GM18861 (cell line): ENCODE measurements around the gene ENPP3.
A peak's percentile ranks its signal among the peaks of the same experiment; 100 is the strongest.
"Not testable (repeated sequence)": the region's sequence is repeated elsewhere in the genome, so short reads cannot be mapped to it uniquely, and the experiment has no call there.

Experiments
- ATAC-seq: cut with Tn5 transposase; IDR thresholded peaks from one replicate; pipeline ENCODE4 v1.9.1; 2021; ENCODE audit not compliant: unreplicated experiment

The ENPP3 gene

GRCh38 chr6:131683479-131683878 is 46.4 kb downstream of the ENPP3 start:
- peak; percentile 60 for ATAC-seq

DNA sequence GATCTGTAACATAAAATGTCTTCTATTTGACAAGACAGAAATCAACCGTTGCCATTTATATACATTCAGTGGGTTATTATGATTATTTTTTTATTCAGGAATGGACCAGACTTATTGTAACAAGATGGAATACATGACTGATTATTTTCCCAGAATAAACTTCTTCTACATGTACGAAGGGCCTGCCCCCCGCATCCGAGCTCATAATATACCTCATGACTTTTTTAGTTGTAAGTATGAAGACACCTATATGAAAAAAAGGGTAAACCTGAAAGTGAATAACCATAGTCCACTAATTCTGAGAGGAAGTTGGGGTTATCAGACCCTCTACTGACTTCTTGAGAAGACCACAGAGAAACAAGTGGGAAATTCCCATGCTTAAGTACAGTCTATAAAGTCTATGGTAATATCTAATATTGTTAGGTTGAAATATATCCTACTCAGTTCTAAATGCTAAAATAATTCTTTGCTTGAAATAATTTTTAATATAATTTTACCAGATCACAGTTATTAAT is 48.2 kb downstream of the ENPP3 start:
- peak; percentile 53 for ATAC-seq

DNA sequence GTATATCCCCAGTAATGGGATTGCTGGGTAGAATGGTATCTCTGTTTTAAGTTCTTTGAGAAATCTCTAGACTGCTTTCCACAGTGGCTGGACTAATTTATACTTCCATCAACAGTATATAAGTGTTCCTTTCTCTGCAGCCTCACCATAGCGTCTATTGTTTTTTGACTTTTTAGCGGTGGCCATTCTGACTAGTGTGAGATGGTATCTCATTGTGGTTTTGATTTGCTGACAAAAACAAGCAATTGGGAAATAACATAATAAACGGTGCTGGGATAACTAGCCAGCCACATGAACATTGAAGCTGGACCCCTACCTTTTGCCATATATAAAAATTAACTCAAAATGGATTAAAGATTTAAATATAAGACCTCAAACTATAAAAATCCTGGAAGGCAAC is 49.9 kb downstream of the ENPP3 start:
- ATAC-seq, result no peak

DNA sequence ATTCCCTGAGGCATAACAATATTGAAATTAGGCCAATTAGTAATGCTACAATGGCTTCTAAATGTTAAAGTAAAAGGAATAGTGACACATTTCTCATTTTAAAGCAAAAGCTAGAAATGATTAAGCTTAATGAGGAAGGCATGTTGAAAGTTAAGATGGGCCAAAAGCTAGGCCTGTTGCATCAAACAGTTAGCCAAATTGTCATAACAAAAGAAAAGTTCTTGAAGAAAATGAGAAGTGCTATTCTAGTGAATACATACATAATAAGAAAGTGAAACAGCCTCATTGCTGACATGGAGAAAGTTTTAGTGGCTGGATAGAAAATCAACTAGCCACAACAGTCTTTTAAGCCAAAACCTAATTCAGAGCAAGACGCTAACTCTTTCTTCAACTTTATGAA is 51.2 kb downstream of the ENPP3 start:
- peak; percentile 81 for ATAC-seq

DNA sequence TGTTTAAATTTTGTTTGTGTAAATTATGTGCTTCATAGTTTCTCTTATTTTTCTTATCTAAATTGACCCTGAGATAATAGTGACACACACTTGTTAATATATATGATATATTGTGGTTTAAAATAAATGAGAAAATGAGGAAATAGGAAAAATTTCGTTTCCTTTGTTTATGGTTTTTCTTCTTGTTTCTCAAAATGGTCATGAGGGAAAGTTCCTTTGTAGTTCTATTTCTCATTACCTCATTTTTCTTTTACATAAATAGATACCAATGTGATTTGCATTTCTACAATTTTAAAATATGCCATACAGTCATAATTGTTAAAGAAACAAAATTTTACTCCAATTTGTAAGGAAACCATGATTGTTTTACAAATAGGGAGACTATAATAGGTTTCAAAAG is 54.9 kb downstream of the ENPP3 start:
- ATAC-seq, result no peak

GRCh38 chr6:131692589-131692988 is 55.5 kb downstream of the ENPP3 start:
- ATAC-seq, result no peak

- no peak for ATAC-seq
Observed at GRCh38 chr6:131693384-131693783, 56.3 kb downstream of the ENPP3 start.

DNA sequence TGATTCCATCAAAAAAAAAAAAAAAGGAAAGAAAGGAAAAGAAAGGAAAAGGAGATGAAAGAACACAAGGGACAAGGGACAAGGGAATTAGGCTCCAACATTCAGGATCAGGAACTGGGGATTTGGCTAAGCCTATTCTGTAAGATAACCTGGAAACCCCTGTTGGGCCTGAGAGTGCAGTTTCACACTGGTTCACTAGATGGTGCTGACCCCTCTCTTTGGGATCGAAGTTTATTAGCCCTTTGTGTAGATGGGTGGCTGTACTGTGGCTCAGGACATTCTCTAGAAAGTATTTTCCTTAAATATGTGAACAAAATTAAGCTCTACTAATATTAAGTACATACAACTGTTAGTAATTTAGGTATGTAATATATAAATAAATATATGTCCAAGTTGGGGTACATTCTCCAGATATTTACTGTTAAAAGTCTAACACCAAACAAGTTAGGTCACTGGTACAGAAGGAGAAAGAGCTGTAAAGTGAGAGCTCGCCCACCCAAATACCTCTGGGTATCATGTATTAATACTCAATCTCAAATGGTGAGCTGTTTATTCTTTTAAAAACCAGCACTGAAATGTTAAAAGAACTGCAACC is 57.8 kb downstream of the ENPP3 start:
- peak; percentile 94 for ATAC-seq

GRCh38 chr6:131696956-131697355 is 59.9 kb downstream of the ENPP3 start:
- ATAC-seq, result no peak

DNA sequence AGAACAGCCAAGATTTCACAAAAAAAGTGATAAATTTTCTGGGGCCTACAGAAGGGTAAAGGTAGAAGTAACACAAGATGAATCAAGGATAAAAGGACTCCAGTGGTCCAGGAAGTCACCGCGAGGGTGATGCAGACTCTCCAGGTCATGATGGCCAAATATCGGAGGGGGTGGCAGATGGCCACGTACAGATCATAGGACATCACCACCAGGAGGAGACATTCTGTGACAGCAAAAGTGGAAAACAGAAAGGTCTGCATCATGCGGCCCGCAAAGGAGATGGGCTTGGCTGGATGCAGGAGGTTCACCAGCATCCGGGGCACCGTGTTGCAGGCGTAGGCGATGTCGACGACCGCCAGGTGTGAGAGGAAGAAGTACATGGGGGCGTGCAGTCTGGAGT is 63.7 kb downstream of the ENPP3 start:
- ATAC-seq, result not testable (repeated sequence)

DNA sequence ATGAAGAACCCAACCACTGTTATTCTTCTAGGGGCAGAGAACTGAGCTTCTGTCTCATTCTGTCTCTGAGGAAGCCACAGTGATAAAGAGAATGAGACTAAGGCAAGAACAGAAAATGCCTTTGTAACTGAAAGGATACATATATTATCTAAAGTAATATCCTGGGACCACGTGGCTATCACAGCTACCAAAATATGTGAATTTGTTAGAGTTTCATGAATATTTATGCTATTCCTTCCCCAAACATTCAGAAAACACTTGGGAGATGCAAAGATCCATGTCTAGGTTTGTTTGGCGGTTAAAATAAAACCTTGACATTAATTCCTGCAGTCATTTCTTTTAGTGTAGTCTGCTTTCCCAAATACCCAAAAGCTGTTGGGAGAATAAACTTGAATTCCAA is 66.8 kb downstream of the ENPP3 start:
- not testable (repeated sequence) for ATAC-seq

- ATAC-seq, result not testable (repeated sequence)
Observed at GRCh38 chr6:131710917-131711316, 73.8 kb downstream of the ENPP3 start, which contains the start of gene CTAGE9. TSS of gene CTAGE9 (minus strand) at chr6:131711017. CDS start at chr6:131711017, 0 bp downstream.

GRCh38 chr6:131715567-131715966 is 78.5 kb downstream of the ENPP3 start:
- ATAC-seq, result not testable (repeated sequence)

DNA sequence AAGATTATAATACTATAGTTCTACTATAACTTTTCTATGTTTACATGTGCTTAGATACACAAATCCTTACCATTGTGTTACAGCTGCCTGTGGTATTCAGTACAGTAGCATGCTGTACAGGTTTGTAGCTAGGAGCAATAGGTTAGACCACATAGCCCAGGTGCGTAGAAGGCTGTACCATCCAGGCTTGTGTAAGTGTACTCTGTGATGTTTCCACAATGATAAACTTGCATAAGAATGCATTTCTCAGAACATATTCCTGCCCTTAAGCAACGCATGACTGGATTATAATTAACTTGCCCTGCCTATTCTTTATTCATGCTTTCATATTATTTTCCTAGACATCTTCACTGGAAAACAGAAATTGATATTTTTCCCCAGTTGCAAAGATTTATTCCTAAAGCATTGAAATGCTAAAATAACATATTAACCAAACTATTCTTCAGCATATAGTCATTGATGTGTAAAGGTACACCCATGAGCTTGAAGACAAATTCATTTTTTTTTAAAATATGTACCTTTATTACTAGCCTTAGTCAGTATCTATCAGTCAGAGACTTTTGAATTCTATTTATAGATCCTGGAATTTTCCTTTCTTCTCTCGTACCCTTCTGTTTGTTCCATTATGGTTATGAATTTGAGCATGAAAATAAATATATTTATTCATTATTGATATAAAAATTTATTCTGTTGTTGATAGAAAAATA is 80.9 kb downstream of the ENPP3 start:
- no peak for ATAC-seq

DNA sequence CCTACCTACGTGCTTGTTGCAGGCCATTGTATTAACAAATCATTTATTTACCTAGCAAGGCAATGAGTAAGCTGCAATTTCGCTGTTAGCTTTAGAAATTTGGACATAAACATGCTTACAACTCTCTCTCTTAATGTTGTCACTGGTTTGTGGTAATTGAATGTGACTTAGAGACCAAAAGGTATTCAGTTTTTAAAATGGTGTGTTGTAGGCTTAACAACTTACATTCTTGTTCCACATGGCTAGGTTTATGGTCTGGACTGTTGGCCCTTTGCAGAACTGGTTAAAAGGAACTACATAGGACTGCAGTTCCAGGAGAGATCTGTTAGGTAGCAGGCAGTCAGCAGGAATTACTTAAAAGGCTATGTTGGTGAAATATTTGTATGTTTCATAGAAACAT is 84.1 kb downstream of the ENPP3 start:
- ATAC-seq, result no peak

DNA sequence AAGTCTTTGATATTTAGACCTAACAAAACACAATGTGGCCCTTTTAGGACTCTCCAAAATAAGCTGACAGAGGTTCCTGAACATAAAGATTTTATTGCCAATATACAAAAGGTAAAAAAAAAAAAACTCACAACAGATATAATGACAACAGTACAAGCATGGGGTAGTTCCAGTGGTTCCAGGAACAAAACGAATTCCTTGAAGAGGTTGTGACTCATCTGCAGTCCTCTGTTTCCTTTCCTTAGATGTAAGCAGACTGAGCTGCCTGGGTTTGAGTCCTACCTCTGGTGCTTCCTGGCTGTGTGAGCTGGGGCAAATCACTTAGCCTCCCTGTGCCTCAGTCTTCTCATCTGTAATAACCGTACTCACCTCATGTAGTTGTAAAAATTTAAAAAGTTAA is 87.0 kb downstream of the ENPP3 start:
- no peak for ATAC-seq

- no peak for ATAC-seq
Observed at GRCh38 chr6:131727467-131727866, 90.4 kb downstream of the ENPP3 start.

DNA sequence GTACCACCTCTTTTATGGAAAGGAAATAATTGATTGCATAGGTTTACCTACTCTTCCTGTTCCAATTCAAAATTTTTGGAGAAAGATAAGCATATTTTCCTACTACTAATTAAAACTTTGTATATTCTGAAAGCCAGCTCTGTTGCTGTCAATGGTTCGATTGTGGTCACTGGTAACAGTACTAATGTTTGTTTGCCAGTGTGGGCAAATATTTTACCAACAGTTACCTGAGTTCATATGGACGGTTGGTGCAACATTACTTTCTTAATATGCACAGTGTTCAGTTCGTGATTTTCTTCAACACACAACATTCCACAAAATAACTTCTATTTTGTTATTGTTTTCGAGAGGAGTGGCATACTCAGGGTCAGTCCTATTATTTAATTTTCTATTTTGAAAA is 90.8 kb downstream of the ENPP3 start:
- no peak for ATAC-seq

DNA sequence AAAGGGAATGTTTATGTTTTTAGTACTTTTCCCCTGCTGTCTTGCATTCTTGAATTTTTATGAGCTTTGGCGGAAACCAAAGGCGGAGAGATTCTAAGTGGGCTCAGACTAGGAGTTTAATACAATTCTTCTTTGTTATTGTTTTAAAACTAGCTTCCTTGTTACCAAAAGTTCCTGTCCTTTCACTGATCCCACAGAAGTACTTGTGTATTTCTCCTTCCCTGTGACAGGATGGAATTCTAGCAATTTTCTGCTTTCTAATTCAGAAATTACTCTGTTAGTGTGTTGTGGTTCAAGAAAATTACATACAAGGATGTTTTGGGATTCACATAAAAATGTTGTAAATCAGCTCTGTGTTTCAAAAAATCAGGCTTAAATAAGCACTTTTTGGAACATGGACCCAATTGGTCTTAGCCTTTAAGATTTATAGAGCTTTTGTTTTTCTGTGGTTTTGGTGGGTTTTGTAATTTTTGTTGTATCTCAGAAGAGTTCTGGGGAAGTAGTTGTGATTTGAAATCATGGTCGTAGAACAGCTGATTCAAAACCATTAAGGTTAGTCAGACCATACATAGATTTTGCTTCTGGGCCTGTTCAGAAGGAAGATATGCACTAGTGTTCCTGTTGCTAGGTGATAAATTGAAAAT is 91.3 kb downstream of the ENPP3 start:
- no peak for ATAC-seq

DNA sequence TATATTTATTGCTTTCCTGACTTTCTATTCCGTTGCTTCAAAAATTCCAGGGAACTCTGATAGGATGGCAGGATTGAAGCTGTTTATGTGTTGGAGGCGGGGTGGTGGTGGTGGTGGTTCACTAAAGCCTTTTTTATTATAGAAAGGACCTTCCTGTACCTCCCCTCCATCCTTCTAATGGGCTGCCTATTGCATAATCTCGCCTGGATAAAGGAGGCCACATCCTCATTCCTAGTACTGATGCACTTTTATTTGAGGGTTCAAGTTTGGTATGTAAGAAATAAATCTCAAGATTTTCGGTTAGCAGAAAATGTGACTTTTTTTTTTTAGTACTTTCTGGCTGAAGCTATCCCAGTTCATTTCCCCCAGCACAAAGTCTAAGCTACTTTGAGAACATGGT is 92.4 kb downstream of the ENPP3 start:
- ATAC-seq, result no peak

DNA sequence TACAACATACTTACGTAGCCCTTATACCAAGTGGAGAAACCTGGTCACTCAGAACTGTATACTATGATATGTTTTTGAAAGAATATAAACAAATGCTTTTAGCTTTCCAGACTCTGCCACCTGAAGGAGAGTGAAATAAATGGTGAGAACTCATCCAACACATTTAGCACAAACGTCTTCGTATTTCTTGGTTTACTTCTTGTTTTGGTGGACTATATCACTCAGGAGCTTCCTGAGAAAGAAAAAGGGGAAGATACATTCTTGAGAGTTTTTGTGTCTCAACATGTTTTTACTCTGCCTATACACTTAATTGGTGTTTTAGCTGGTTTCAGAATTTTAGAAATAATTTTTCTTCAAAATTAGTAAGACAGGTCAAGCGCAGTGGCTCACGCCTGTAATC is 93.2 kb downstream of the ENPP3 start:
- ATAC-seq, result no peak

DNA sequence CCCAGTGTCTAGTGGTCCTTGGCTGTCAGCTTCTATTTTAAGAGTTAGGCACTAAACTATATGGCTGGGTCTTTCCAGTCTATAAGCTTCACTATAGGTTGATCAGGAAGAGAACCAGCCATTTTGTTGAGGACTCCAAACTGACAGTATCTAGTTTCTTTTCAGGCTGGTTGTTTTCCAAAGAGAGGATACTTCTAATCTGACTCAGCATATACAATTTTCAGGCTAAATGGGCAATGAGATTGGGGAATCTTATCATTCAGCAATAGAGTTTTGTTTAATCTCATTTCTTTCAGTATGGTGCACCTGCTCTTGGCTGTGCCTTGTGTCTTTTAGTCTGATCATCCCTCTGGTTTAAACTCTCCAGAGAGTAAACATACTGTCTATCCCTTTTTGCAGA is 94.1 kb downstream of the ENPP3 start:
- ATAC-seq, result no peak
